HG02610 (cell line): ENCODE data around the gene MAPK1.
"Not testable (repeated sequence)": the region's sequence is repeated elsewhere in the genome, so short reads cannot be mapped to it uniquely, and the experiment has no call there.

ENCODE experiments used
- ATAC-seq: cut with Tn5 transposase; IDR thresholded peaks from one replicate; pipeline ENCODE4 v1.9.1; 2021; ENCODE audit warnings: mild to moderate bottlenecking, moderate library complexity; ENCODE audit not compliant: unreplicated experiment

Gene MAPK1

GRCh38 chr22:21849489-21849888, 18.0 kb downstream of the MAPK1 start:
- no peak for ATAC-seq

GRCh38 chr22:21848057-21848456, 19.4 kb downstream of the MAPK1 start:
- not testable (repeated sequence) for ATAC-seq

DNA sequence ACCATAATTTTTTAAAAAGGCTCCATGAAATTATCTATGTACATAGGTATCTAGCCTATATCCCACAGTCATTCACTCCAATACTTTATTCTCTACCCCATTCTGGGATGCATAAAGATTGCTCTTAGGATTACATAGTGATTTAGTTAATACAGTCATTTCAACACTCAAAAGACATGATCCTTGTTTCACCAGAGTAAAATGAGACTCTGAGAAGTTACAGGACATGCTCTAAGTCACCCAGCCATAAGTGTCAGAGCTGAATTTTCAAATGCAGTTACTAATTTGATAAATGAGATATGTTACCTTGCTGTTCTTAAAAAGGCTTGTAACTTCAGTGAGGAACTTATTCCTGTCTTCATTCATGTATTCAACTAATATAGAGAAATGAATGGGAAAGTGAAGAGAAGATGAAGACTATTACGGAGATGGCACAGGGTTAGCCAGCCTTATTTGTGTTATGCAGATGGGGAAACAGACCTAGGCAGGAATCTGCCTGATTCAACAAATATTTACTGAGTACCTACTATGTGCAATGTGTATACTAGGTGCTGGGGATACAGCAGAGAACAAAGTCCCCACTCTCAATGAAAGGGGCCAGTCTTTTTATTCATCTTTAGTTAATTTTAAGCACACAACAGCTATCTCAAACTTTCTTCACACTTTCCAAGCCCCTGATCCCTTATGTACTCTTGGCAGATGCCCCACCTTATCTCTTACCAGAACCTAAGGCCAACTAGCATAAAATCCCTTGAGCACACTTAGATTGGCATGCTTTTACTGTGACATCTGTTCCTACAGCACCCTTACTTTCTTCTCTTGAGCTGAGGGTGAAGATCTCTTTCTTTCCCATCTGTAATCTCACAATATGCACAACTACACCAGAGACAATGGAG, 21.6 kb downstream of the MAPK1 start:
- ATAC-seq, result no peak

DNA sequence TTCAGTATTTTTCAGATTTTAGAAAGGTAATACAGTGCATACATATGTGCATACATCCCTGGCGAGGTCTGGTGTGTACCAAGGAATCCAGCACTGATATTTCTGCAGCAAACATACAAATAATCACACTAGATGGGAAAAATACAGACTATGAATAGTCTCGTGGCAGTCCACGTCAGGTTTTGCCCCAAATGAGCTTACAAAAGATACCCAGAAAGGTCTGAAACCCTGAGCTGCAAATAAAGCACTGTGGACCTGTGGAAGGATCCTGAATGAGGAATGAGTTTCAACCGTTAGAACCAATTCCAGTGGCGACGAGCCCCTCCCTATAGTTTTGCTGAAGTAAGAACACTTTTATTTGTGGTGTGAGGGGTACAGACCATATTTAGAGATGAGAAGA, 24.5 kb downstream of the MAPK1 start:
- ATAC-seq, result no peak

DNA sequence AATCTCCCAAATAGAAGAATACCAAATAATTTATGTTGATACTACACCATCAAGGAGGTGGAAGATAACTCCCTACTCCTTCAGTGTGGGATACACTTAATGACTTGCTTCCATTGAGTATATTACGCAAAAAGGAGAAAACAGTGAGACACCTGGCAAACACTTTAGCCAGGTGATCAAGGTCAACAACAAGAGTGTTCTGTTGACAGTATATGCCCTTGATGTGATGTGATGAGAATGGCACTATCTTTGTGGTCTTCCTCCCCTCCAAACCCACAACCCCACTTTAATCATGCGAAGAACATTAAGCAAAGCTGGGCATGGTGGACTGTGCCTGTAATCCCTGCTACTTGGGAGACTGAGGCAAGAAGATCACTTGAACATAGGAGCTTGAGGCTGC, 26.0 kb downstream of the MAPK1 start:
- no peak for ATAC-seq

GRCh38 chr22:21840236-21840823, 27.1 kb downstream of the MAPK1 start:
- ATAC-seq, result no peak

DNA sequence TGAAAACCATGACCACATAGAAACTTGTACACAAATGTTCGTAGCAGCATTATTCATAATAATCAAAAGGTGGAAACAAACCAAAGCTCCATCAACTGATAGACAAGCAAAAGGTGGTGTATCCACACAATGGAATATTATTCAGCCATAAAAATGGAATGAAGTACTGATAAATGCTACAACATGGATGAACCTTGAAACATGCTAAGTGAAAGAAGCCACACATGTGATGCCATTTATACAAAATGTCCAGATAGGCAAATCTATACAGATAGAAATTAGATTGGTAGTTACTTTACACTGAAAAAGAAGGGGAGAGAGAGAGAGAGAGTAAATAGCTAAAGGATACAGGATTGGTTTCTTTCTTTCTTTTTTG, 27.7 kb downstream of the MAPK1 start:
- no peak for ATAC-seq

DNA sequence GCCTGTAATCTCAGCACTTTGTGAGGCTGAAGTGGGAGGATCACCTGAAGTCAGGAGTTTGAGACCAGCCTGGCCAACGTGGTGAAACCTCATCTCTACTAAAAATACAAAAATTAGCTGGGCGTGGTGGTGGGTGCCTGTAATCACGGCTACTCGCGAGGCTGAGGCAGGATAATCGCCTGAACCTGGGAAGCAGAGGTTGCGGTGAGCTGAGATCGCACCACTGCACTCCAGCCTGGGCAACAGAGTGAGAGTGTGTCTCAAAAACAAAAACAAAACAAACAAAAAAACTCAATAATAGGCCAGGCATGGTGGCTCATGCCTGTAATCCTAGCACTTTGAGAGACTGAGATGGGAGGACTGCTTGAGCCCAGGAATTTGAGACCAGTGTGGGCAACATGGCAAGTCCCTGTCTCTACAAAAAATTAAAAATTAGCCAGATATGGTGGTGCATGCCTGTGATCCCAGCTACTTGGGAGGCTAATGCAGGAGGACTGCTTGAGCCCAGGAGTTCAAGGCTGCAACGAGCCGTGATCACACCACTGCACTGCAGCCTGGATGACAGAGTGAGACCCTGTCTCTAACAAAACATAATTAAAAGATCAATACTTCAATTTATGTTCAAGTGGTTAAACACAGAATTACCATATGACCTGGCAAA, 28.2 kb downstream of the MAPK1 start:
- ATAC-seq, result not testable (repeated sequence)

- ATAC-seq, result no peak
Observed at GRCh38 chr22:21837248-21837979, 30.0 kb downstream of the MAPK1 start.

DNA sequence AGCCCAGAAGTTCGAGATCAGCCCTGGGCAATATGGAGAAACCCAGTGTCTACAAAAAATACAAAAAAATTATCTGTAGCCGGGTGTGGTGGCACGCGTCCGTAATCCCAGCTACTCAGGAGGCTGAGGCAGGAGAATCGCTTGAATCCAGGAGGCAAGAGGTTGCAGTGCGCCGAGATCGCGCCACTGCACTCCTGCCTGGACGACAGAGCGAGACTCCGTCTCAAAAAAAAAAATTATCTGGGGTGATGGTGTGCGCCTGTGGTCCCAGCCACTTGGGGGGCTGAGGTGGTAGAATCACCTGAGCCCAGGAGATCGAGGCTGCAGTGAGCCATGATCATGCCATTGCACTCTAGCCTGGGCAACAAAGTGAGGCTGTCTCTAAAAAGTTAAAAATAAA, 31.0 kb downstream of the MAPK1 start:
- not testable (repeated sequence) for ATAC-seq

- ATAC-seq, result no peak
Observed at GRCh38 chr22:21835378-21835777, 32.1 kb downstream of the MAPK1 start.

- ATAC-seq, result no peak
Observed at GRCh38 chr22:21834869-21835268, 32.6 kb downstream of the MAPK1 start.

DNA sequence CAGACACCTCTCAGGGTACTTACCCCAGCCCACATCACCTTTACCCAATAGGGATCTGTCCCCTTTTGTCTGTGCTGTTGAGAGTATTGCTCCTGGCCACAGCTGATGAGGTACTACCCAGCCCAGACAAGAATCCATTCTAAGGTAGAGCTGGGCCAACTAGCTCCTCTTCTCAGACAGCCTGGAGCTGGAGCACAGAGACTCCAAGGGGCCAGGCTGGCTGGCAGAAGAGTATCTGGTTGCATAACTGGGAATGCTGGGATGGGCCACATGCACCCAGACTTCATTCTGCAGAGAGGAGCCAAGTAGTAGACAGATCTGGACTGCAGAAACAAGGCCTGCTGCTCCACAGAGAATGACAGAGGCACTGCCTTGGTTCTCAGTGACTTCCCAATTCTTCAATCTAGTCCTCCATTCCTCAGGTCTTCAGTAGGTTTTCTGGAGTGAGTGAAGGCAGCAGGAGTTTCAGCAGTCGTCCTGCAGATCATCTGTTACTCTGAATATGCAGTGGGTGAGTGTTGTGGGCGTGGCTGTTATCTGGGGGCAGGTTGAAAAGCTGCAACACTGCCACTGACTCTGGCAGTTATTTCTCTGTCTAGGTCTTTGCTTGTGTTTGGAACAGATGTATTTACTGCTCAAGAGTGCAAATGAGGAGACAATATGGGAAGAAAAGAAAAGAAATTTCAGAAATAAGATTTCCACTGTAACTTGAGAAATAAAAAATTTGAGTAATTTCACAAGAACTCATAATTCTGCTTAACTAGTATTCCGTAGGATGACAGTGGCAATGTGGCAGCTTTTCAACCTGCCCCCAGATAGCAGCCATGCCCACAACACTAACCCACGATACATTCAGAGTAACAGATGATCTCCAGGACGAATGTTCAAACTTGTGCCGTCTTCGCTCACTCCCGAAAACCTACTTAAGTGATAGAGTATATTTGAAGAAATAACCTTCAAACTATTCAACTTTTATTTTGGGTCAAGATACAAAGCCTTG, 34.9 kb downstream of the MAPK1 start:
- ATAC-seq, result no peak

GRCh38 chr22:21829523-21829922, 37.9 kb downstream of the MAPK1 start:
- ATAC-seq, result no peak

DNA sequence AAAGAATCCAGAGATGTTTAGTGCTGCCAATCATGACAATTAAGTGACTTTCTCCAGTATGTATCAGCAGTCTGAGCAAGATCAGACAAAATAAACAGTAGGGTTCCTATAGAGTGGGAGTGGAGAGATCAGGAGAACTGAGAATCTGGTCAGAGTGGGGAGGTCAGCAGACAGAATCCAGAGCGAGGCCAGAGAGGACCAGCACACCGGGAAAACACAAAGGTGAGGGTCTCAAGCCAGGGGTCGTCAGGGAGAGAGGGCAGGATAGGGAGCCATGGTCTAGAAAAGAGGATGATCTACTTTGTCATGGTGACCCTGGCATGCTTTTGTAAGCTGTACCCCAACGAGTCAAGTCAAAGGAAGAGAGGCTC, 39.2 kb downstream of the MAPK1 start:
- ATAC-seq, result no peak

DNA sequence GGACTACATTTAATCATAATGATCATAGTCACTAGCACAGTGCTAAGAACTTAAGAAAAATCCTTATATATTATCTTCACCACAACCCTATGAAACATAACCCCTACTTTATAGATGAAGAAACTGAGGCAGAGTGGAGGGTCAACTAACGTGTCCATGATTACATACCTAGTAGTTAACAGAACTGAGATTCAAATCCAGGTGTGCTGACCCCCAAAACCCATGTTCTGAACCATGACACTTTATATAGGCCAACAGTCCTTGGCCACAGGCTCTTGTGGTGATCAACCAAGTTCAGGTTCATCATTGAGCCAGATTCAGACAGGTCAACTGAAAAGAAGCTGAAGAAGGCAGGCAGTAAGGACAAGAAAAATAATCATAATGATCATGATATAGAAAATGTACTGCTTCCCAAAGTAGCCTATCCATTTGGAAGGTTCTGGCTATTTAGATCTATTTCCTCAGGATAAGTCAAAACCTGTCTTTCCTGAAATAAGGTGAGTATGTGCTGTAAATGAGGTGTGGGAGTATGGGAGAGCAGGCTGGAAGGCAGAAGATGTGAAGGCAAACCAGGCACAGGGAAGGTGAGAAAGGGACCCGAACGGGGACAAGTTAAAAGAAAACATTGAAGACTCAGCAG, 39.7 kb downstream of the MAPK1 start:
- no peak for ATAC-seq

- ATAC-seq, result no peak
Observed at GRCh38 chr22:21826204-21826603, 41.2 kb downstream of the MAPK1 start.

DNA sequence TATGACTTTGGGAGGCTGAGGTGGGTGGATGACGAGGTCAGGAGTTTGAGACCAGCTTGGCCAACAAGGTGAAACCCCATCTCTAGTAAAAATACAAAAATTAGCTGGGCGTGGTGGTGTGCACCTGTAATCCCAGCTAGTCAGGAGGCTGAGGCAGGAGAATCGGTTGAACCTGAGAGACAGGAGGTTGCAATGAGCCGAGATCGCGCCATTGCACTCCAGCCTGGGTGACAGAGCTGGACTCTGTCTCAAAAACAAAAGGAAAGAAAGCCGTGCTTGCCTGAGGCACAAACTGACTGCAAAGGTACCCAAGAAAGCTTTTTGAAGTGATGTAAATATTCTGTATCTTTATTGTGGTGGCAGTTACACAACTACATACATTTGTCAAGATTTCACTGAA, 42.5 kb downstream of the MAPK1 start:
- ATAC-seq, result not testable (repeated sequence)

DNA sequence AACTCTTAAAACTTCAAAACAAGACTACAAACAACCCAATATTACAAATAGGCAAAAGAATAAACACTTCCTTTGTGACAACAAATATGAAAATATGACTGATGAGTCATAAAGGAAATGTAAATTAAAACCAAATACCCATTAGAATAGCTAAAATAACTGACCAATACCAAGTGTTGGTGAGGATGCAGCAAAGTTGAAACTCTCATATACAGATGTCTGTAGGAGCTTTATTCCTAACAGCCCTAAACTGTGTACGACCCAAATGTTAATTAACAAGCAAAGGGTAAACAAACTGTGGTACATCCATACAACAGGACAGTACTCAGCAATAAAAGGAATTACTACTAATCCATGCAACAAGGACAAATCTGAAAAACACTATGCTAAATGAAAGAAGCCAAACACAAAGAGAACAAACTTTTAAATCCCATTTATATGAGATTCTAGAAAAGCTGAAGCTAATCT, 43.0 kb downstream of the MAPK1 start:
- ATAC-seq, result no peak
